ENCODE measurements around the gene CRACR2A. TPM values are rescaled to one million over a fixed set of nuclear protein-coding genes. Genes with fewer than 3 reads are reported as not detected.

Gene CRACR2A
- total and polyA plus RNA-seq, 10 of the 15 experiments (the other 5 are each of a cell fraction or from before 2014, with no cell fraction given): 2.1 to 18.0 (median 13.2) TPM

- TF ChIP-seq SUZ12 (IDR thresholded peaks at IDR 0.05; ENCODE audit: unreplicated experiment): no peak
Measured at GRCh38 chr12:3713947-3714346, 39.0 kb downstream of the CRACR2A start (continued).

GRCh38 chr12:3713483-3713882 lies 39.4 kb downstream of the CRACR2A start:
- no peak overlapping the region for H3K4me3 ChIP-seq
- ChIA-PET RAD21 (ENCODE audit: unreplicated experiment) (no interaction called here), CTCF (no interaction called here), SMC1A (ENCODE audit: uncharacterized antibody, unreplicated experiment) (no interaction called here), POLR2A (no interaction called here)
- no peaks in the 10 kb centered on the region for H3K27me3 ChIP-seq (replicated peaks in 1 of 2; ENCODE audit: control insufficient read depth in 2 of 2, insufficient read depth in 2 of 2, low read length in 1 of 2)
- in situ Hi-C loops (cut with MboI): no loop called here
- no peak overlapping the region for H3K9ac ChIP-seq (ENCODE audit: control insufficient read depth, insufficient read depth, low read length)
- no peaks in the 10 kb centered on the region for H3K9me3 ChIP-seq (replicated peaks; ENCODE audit: control insufficient read depth, insufficient read depth, low read length)
- H3K79me2 ChIP-seq (ENCODE audit: control insufficient read depth, insufficient read depth, low read length): no peaks in the 10 kb centered on the region
- H3K4me2 ChIP-seq (ENCODE audit: control insufficient read depth, insufficient read depth): no peak overlapping the region
- FAIRE-seq (no peak), DNase-seq (ENCODE audit: low read depth, low spot score) (no peak), ATAC-seq (no peak)
- no peaks in the 10 kb centered on the region for H3K4me1 ChIP-seq (ENCODE audit: control insufficient read depth, insufficient read depth, low read length)
- H3K27ac ChIP-seq (ENCODE audit: control insufficient read depth, insufficient read depth): no peak overlapping the region
- BruUV-seq (replicated peaks): no TSS peak
- TF ChIP-seq YY1 (IDR thresholded peaks at IDR 0.05; ENCODE audit: low read depth, low read length) (no peak), ZNF687 (IDR thresholded peaks at IDR 0.05) (no peak), KAT2A (conservative IDR thresholded peaks at IDR 0.05; ENCODE audit: control insufficient read depth, low read depth, low read length) (no peak), ZBTB11 (CRISPR knock-in tag; IDR thresholded peaks at IDR 0.05) (no peak), POLR2A (IDR thresholded peaks at IDR 0.05; ENCODE audit: low read depth, low read length) (no peak), NR2C2 (IDR thresholded peaks at IDR 0.05; ENCODE audit: borderline replicate concordance, control insufficient read depth, insufficient read length, low read depth) (no peak), BRCA1 (IDR thresholded peaks at IDR 0.05; ENCODE audit: low read depth, low read length) (no peak), CHD2 (IDR thresholded peaks at IDR 0.05; ENCODE audit: borderline replicate concordance, low read depth, low read length) (no peak), ELK1 (IDR thresholded peaks at IDR 0.05; ENCODE audit: low read depth, low read length) (no peak), YBX1 (IDR thresholded peaks at IDR 0.05) (no peak), CREB1 (IDR thresholded peaks at IDR 0.05; ENCODE audit: low read depth) (no peak)
- intact Hi-C loops (cut with micrococcal nuclease; ENCODE audit: unreplicated experiment): no loop called here
- WGBS (ENCODE audit: insufficient coverage, insufficient replicate concordance, low lambda C conversion rate, missing lambda C conversion rate): 89% methylated on average over 4 of the region's 4 CpGs
- peaks cover 0 to 1% of the 10 kb centered on the region in 2 experiments; a peak in 2 of 4 replicates for H3K36me3 ChIP-seq (ENCODE audit: control insufficient read depth in 2 of 2, insufficient read depth in 2 of 2, low read length in 1 of 2)
- H4K20me1 ChIP-seq (ENCODE audit: control insufficient read depth, insufficient read depth): no peaks in the 10 kb centered on the region
- no peak overlapping the region for H2AFZ ChIP-seq (ENCODE audit: control insufficient read depth, low read depth, low read length)

All from GM12878 (cell line).